Measurements from ENCODE around the gene ERH.
"Not testable (repeated sequence)": the region's sequence is repeated elsewhere in the genome, so short reads cannot be mapped to it uniquely, and the experiment has no call there.

The ERH gene

GRCh38 chr14:69392481-69392880 is 5.6 kb downstream of the ERH start:
- Mint-ChIP-seq H3K4me3 (no peak overlapping the region), H3K9me3 (no peaks in the 10 kb centered on the region), H3K27me3 (ENCODE audit: low read depth) (no peaks in the 10 kb centered on the region), H3K36me3 (ENCODE audit: low read depth) (peaks cover 84% of the 10 kb centered on the region), H3K27ac (no peak overlapping the region), H3K4me1 (peaks cover 26% of the 10 kb centered on the region)
- TF ChIP-seq CTCF (IDR thresholded peaks at IDR 0.05; ENCODE audit: unreplicated experiment in 3 of 3): no peak

DNA sequence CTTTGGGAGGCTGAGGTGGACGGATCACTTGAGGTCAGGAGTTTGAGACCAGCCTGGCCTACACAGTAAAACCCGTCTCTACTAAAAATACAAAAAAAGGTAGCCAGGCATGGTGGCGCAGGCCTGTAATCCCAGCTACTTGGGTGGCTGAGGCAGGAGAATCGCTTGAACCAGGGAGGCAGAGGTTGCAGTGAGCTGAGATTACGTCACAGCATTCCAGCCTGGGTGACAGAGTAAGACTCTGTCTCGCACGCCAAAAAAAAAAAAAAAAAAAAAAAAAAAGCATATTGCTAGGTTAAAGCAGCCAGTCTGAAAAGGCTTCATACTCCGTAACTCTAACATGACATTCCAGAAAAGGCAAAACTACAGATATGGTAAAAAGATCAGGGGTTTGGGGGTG is 6.7 kb downstream of the ERH start:
- not testable (repeated sequence) for H3K9me3 Mint-ChIP-seq; H3K27ac Mint-ChIP-seq; H3K4me3 Mint-ChIP-seq; H3K27me3 Mint-ChIP-seq (ENCODE audit: low read depth)
- Mint-ChIP-seq H3K4me1 (peaks cover 16% of the 10 kb centered on the region), H3K36me3 (ENCODE audit: low read depth) (peaks cover 91% of the 10 kb centered on the region)

DNA sequence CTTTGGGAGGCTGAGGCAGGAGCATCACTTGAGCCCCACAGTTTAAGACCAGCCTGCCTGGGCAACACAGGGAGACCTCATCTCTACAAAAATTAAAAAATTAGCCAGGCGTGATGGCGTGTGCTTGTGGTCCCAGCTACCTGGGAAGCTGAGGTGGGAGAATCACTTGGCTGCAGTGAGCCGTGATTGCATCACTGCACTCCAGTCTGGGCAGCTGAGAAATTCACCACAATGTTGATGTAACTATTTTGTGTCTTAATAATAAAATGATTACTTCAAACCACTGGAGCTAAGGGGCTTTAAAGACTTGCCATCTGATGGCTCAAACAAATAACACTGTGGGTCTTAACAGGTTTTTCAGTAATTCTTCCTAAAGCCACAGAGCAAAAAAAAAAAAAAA is 10.8 kb downstream of the ERH start:
- TF ChIP-seq CTCF (IDR thresholded peaks at IDR 0.05; ENCODE audit: unreplicated experiment in 3 of 3): no peak
- no peaks in the 10 kb centered on the region for H3K27me3 Mint-ChIP-seq (ENCODE audit: low read depth)
- no peak overlapping the region for H3K27ac Mint-ChIP-seq
- no peaks in the 10 kb centered on the region for H3K4me1 Mint-ChIP-seq
- H3K36me3 Mint-ChIP-seq (ENCODE audit: low read depth): peaks cover 88% of the 10 kb centered on the region
- no peaks in the 10 kb centered on the region for H3K9me3 Mint-ChIP-seq
- no peak overlapping the region for H3K4me3 Mint-ChIP-seq

DNA sequence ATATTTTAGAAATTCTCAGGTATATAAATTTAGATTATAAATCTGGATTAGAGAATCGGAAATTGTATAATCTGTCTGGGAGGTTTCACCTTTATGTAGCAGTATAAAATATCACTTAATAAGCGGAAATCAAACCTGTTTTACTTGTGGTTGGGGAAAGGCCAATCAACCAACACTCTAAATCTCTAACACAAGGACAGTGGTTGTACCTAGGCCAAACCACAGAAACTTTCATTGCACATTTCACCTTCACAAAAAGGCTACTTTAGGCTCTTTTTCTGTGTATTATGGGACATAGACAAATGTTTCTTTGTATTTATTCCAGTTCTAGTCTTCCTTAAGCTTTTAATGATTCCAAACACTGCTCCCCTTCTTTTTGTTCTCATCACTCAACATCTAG is 19.8 kb downstream of the ERH start:
- H3K36me3 Mint-ChIP-seq (ENCODE audit: low read depth): peaks cover 73% of the 10 kb centered on the region
- TF ChIP-seq CTCF (IDR thresholded peaks at IDR 0.05; ENCODE audit: unreplicated experiment in 3 of 3): no peak
- H3K9me3 Mint-ChIP-seq: peaks cover 14% of the 10 kb centered on the region
- H3K27me3 Mint-ChIP-seq (ENCODE audit: low read depth): no peaks in the 10 kb centered on the region
- H3K4me1 Mint-ChIP-seq: no peaks in the 10 kb centered on the region
- no peak overlapping the region for H3K27ac Mint-ChIP-seq
- H3K4me3 Mint-ChIP-seq: no peak overlapping the region

- Mint-ChIP-seq H3K27me3 (ENCODE audit: low read depth) (no peaks in the 10 kb centered on the region), H3K4me3 (no peak overlapping the region), H3K36me3 (ENCODE audit: low read depth) (peaks cover 77% of the 10 kb centered on the region), H3K9me3 (peaks cover 14% of the 10 kb centered on the region), H3K27ac (no peak overlapping the region), H3K4me1 (no peaks in the 10 kb centered on the region)
- no peak for TF ChIP-seq CTCF (IDR thresholded peaks at IDR 0.05; ENCODE audit: unreplicated experiment in 3 of 3)
Measured at GRCh38 chr14:69376439-69376838, 21.7 kb downstream of the ERH start.

- no peaks in the 10 kb centered on the region for H3K27me3 Mint-ChIP-seq (ENCODE audit: low read depth)
- peaks cover 73% of the 10 kb centered on the region for H3K36me3 Mint-ChIP-seq (ENCODE audit: low read depth)
- no peaks in the 10 kb centered on the region for H3K4me1 Mint-ChIP-seq
- no peak for TF ChIP-seq CTCF (IDR thresholded peaks at IDR 0.05; ENCODE audit: unreplicated experiment in 3 of 3)
- no peak overlapping the region for H3K27ac Mint-ChIP-seq
- no peak overlapping the region for H3K4me3 Mint-ChIP-seq
- H3K9me3 Mint-ChIP-seq: peaks cover 14% of the 10 kb centered on the region
Measured at GRCh38 chr14:69375722-69376121, 22.4 kb downstream of the ERH start.
